Measurements from ENCODE around the gene ZBTB5.

GRCh38 chr9:37420271-37421215 lies 44.7 kb downstream of the ZBTB5 start:
- TF ChIP-seq JUND (IDR thresholded peaks at IDR 0.05) (no peak), CTCF (IDR thresholded peaks at IDR 0.05; ENCODE audit: low read depth, low read length, missing input control) (no peak), YY1 (IDR thresholded peaks at IDR 0.05) (no peak), ATF3 (IDR thresholded peaks at IDR 0.05) (no peak), FOXA1 (IDR thresholded peaks at IDR 0.05) (no peak), REST (IDR thresholded peaks at IDR 0.05) (no peak), MAX (IDR thresholded peaks at IDR 0.05) (no peak), TAF1 (conservative IDR thresholded peaks at IDR 0.05) (no peak)

Data from liver (tissue), 3 donors.